CD4-positive, CD25-positive, alpha-beta regulatory T cell (primary cell): ENCODE measurements around the gene F2R. TPM values are rescaled to one million over a fixed set of nuclear protein-coding genes. Genes with fewer than 3 reads are reported as not detected.
A peak's percentile ranks its signal among the peaks of the same experiment; 100 is the strongest.
"Not testable (repeated sequence)": the region's sequence is repeated elsewhere in the genome, so short reads cannot be mapped to it uniquely, and the experiment has no call there.

Experiments
- ATAC-seq, 2 donors: fragments of 150-1000 bp; cut with Tn5 transposase; one replicate each; pipeline ENCODE4 v1.10.0; 2021; ENCODE audit warnings: low read depth in 2 of 2, moderate number of reproducible peaks in 2 of 2, moderate library complexity in 1 of 2
- DNase-seq, 3 donors: peaks; one replicate each; pipeline versions ENCODE4 v3.0.0 to v3.0.0-alpha.2; 2012 to 2022; ENCODE audit warnings: mixed read lengths in 1 of 3
- H3K27ac ChIP-seq: one replicate; pipeline ENCODE4 v1.7.0; 2013; ENCODE audit warnings: mild to moderate bottlenecking, low read length; ENCODE audit not compliant: insufficient read depth, poor library complexity, severe bottlenecking
- H3K27me3 ChIP-seq: one replicate; pipeline ENCODE4 v1.7.0; 2013; ENCODE audit warnings: low read length; ENCODE audit not compliant: control insufficient read depth, insufficient read depth
- H3K36me3 ChIP-seq: one replicate; pipeline ENCODE4 v1.7.0; 2013; ENCODE audit warnings: mild to moderate bottlenecking, low read length, moderate library complexity; ENCODE audit not compliant: control insufficient read depth, insufficient read depth
- H3K4me1 ChIP-seq: 2 replicates; pipeline ENCODE4 v1.7.0; 2013; ENCODE audit warnings: mild to moderate bottlenecking, low read length; ENCODE audit not compliant: insufficient read depth, control insufficient read depth, poor library complexity, severe bottlenecking
- H3K4me3 ChIP-seq: one replicate; pipeline ENCODE4 v1.7.0; 2013; ENCODE audit warnings: low read depth, mild to moderate bottlenecking, low read length, moderate library complexity
- H3K9me3 ChIP-seq, 2 experiments: 1 replicate in 1 of 2; 2 replicates in 1 of 2; pipeline ENCODE4 v1.7.0; 2013; ENCODE audit warnings: low read length in 2 of 2, mild to moderate bottlenecking in 1 of 2, moderate library complexity in 1 of 2; ENCODE audit not compliant: control insufficient read depth in 2 of 2
- H3K27ac Mint-ChIP-seq, 3 donors: one replicate each; pipeline ENCODE4 v1.8.0; 2020 to 2022; ENCODE audit warnings: mild to moderate bottlenecking in 3 of 3, mixed read lengths in 3 of 3, moderate library complexity in 2 of 3
- H3K27me3 Mint-ChIP-seq: one replicate; pipeline ENCODE4 v1.8.0; 2022; ENCODE audit warnings: mild to moderate bottlenecking, mixed read lengths
- H3K36me3 Mint-ChIP-seq: one replicate; pipeline ENCODE4 v1.8.0; 2020; ENCODE audit warnings: mixed read lengths
- H3K4me1 Mint-ChIP-seq, 4 donors: one replicate each; pipeline ENCODE4 v1.8.0; 2020 to 2022; ENCODE audit warnings: mixed read lengths in 4 of 4, mild to moderate bottlenecking in 1 of 4
- H3K4me3 Mint-ChIP-seq, 4 donors: one replicate each; pipeline ENCODE4 v1.8.0; 2020 to 2022; ENCODE audit warnings: mild to moderate bottlenecking in 4 of 4, mixed read lengths in 4 of 4, moderate library complexity in 3 of 4
- H3K9me3 Mint-ChIP-seq, 7 donors: one replicate each; pipeline ENCODE4 v1.8.0; 2020 to 2022; ENCODE audit warnings: mixed read lengths in 7 of 7, mild to moderate bottlenecking in 3 of 7, moderate library complexity in 2 of 7
- polyA plus RNA-seq, 4 donors: library from polyadenylated mRNA; unstranded; fragments of 300-500 nt; fragmentation: Illumina TruSeq; gene quantifications; one replicate each; pipeline ENCODE4 v1.2.3, GENCODE V29; 2021
- total RNA-seq: library from RNA; stranded (reverse); gene quantifications from one replicate; pipeline ENCODE4 v1.2.3, GENCODE V29; 2022

Gene F2R
- total and polyA plus RNA-seq, 5 donors from 2014 or later, result 2.1 to 6.8 (median 2.8) TPM

- peaks cover 0 to 10% (median 2%) of the 10 kb centered on the region in 7 donors for H3K9me3 Mint-ChIP-seq
- DNase-seq, result peak in 1 of 3 donors; percentile 63
- H3K36me3 Mint-ChIP-seq, result peaks cover 4% of the 10 kb centered on the region
- H3K4me3 ChIP-seq, result no peak overlapping the region
- no peaks in the 10 kb centered on the region for H3K36me3 ChIP-seq
- no peaks in the 10 kb centered on the region for H3K4me1 ChIP-seq
- peak overlapping the region in 1 of 3 donors; percentile 70 for H3K27ac Mint-ChIP-seq
- H3K27me3 Mint-ChIP-seq, result no peaks in the 10 kb centered on the region
- H3K9me3 ChIP-seq, result peaks cover 0 to 5% of the 10 kb centered on the region in 2 experiments
- ATAC-seq, result peak in 1 of 2 donors; percentile 55
- peaks cover 0 to 4% (median 0%) of the 10 kb centered on the region in 4 donors for H3K4me1 Mint-ChIP-seq
- no peak overlapping the region for H3K4me3 Mint-ChIP-seq
- H3K27ac ChIP-seq, result no peak overlapping the region
- no peaks in the 10 kb centered on the region for H3K27me3 ChIP-seq
These were observed 47.2 kb downstream of the F2R start for GRCh38 chr5:76763136-76763535.

DNA sequence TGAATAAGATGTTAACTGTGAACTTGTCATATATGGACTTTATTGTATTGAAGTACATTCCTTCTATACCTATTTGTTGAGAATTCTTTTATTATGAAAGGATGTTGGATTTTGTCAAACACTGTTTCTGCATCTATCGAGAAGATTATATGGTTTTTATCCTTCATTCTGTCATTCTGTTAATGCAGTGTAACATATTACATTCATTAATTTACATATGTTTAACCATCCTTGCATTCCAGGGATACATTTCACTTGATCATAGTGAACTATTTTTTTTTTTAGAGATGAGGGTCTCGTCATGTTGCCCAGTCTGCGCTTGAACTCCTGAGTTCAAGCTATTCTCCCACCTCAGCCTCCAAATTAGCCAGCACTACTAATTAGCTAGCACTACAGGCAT is 48.4 kb downstream of the F2R start:
- Mint-ChIP-seq H3K36me3 (peaks cover 4% of the 10 kb centered on the region), H3K27ac (no peak overlapping the region), H3K27me3 (no peaks in the 10 kb centered on the region), H3K4me3 (no peak overlapping the region), H3K9me3 (peaks cover 0 to 10% (median 2%) of the 10 kb centered on the region in 7 donors), H3K4me1 (peaks cover 0 to 4% (median 0%) of the 10 kb centered on the region in 4 donors)
- DNase-seq (no peak), ATAC-seq (no peak)
- H3K4me1 ChIP-seq, result no peaks in the 10 kb centered on the region
- no peaks in the 10 kb centered on the region for H3K27me3 ChIP-seq
- H3K36me3 ChIP-seq, result no peaks in the 10 kb centered on the region
- no peak overlapping the region for H3K4me3 ChIP-seq
- H3K9me3 ChIP-seq, result peaks cover 0 to 5% of the 10 kb centered on the region in 2 experiments
- H3K27ac ChIP-seq, result no peak overlapping the region

DNA sequence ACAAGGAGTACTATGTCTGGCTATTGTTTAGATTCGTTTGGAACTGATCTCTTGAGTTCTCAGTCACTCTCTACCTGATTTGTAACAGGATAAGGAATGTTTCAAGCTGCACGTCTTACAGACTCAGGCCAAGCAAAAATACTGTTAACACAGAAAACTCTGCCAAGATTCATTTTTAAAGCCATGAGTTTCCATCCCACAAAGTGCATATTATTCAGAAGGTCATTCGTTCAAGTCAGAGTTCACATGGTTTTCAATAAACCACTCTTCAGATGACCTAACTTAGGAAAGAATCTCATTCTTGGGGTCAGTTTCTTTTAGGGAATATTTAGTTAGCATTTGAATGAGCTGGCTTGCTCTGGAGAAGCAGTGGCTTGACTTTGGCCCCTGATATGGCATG is 49.3 kb downstream of the F2R start:
- ATAC-seq (no peak), DNase-seq (no peak)
- no peaks in the 10 kb centered on the region for H3K27me3 ChIP-seq
- no peak overlapping the region for H3K27ac ChIP-seq
- H3K4me1 ChIP-seq, result no peaks in the 10 kb centered on the region
- Mint-ChIP-seq H3K4me3 (no peak overlapping the region), H3K27me3 (no peaks in the 10 kb centered on the region), H3K9me3 (peaks cover 0 to 10% (median 2%) of the 10 kb centered on the region in 7 donors), H3K36me3 (peaks cover 4% of the 10 kb centered on the region), H3K27ac (no peak overlapping the region), H3K4me1 (peaks cover 0 to 4% (median 0%) of the 10 kb centered on the region in 4 donors)
- no peaks in the 10 kb centered on the region for H3K36me3 ChIP-seq
- no peak overlapping the region for H3K4me3 ChIP-seq
- H3K9me3 ChIP-seq, result peaks cover 0 to 5% of the 10 kb centered on the region in 2 experiments

DNA sequence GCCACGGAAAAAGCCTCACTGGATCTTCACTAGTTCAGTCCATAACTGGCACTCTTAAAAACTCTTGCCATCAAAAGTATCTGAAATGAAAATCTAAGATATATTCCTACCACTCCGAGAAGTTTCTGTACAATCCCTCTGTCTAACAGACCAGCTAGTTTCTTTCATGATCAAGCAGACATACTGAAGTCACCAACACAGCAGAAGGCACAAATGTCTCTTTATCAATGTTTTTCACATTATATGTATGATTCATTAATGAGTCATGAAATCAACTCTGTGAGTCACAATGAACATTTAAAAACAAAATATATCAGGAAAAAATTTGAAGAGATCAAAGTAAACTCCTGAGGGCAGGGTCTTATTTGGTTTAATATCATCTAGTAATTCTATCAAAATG is 50.8 kb downstream of the F2R start:
- Mint-ChIP-seq H3K4me3 (no peak overlapping the region), H3K36me3 (peaks cover 4% of the 10 kb centered on the region), H3K9me3 (peaks cover 0 to 10% (median 2%) of the 10 kb centered on the region in 7 donors), H3K27me3 (no peaks in the 10 kb centered on the region), H3K27ac (no peak overlapping the region), H3K4me1 (peaks cover 0 to 6% (median 2%) of the 10 kb centered on the region in 4 donors)
- H3K9me3 ChIP-seq, result peaks cover 0 to 5% of the 10 kb centered on the region in 2 experiments
- no peak overlapping the region for H3K27ac ChIP-seq
- H3K4me1 ChIP-seq, result no peaks in the 10 kb centered on the region
- H3K27me3 ChIP-seq, result no peaks in the 10 kb centered on the region
- no peaks in the 10 kb centered on the region for H3K36me3 ChIP-seq
- DNase-seq (no peak), ATAC-seq (no peak)
- no peak overlapping the region for H3K4me3 ChIP-seq

DNA sequence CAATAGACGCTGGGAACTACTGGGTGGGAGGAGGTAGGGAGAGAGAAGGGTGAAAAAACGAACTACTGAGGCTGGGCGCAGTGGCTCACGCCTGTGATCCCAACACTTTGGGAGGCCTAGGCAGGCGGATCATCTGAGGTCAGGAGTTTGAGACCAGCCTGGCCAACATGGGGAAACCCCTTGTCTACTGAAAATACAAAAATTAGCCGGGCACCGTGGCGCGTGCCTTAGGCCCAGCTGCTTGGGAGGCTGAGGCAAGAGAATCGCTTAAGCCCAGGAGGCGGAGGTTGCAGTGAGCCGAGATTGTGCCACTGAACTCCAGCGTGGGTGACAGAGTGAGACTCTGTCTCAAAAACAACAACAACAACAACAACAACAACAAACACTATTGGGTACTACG is 55.1 kb downstream of the F2R start:
- not testable (repeated sequence) for DNase-seq, H3K4me3 ChIP-seq, H3K36me3 ChIP-seq, H3K27ac ChIP-seq, H3K27ac Mint-ChIP-seq, H3K27me3 Mint-ChIP-seq, ATAC-seq, H3K4me1 ChIP-seq, H3K9me3 Mint-ChIP-seq, H3K9me3 ChIP-seq, H3K36me3 Mint-ChIP-seq, H3K27me3 ChIP-seq, H3K4me3 Mint-ChIP-seq
- H3K4me1 Mint-ChIP-seq, result peaks cover 3 to 11% (median 5%) of the 10 kb centered on the region in 4 donors

DNA sequence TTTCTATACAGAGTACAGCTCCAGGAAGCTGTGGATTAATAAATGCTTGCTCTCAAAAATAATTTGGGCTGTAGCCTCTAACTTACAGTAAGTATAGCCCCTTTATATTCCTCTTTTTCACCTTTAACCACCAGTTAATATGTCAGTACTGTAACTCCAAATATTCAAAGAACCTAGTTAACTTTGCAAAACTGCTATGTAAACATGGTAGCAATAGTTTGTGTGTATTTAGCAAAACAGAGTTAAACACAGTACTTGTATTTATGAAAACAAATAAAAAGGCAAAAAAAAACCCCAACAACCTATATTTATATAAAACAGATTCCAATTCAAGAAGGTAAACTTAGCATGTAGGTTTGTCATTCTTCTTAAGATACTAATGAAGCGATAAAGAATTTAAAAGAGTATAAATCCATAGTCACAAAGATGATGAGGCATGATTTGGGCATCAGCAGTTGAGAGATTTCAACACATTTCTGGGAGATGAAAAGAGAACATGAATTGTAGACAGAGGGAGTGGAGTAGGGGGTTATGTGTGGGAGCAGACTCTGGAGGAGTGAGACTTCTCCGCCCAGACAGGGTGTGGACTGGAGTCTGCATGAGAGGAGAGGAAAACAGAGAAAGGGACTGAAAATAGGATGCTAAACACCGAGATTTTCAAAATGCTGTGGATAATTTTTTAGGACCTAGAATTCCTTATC is 55.9 kb downstream of the F2R start:
- H3K9me3 ChIP-seq, result no peaks in the 10 kb centered on the region
- no peak overlapping the region for H3K27ac ChIP-seq
- no peaks in the 10 kb centered on the region for H3K36me3 ChIP-seq
- H3K27ac Mint-ChIP-seq, result peak overlapping the region in 2 of 3 donors; percentile 10 to 33
- no peaks in the 10 kb centered on the region for H3K36me3 Mint-ChIP-seq
- H3K4me3 ChIP-seq, result no peak overlapping the region
- peaks cover 4% of the 10 kb centered on the region for H3K4me1 ChIP-seq
- ATAC-seq, result no peak
- DNase-seq, result no peak
- H3K27me3 ChIP-seq, result no peaks in the 10 kb centered on the region
- no peaks in the 10 kb centered on the region for H3K27me3 Mint-ChIP-seq
- H3K9me3 Mint-ChIP-seq, result no peaks in the 10 kb centered on the region
- peaks cover under 1 to 11% (median 4%) of the 10 kb centered on the region in 4 donors for H3K4me1 Mint-ChIP-seq
- no peak overlapping the region for H3K4me3 Mint-ChIP-seq

- peaks cover 4% of the 10 kb centered on the region for H3K4me1 ChIP-seq
- H3K27ac Mint-ChIP-seq, result no peak overlapping the region
- peaks cover 0 to 7% (median 4%) of the 10 kb centered on the region in 4 donors for H3K4me1 Mint-ChIP-seq
- no peaks in the 10 kb centered on the region for H3K27me3 ChIP-seq
- no peaks in the 10 kb centered on the region for H3K9me3 Mint-ChIP-seq
- H3K4me3 ChIP-seq, result no peak overlapping the region
- H3K27me3 Mint-ChIP-seq, result no peaks in the 10 kb centered on the region
- no peaks in the 10 kb centered on the region for H3K36me3 Mint-ChIP-seq
- DNase-seq (no peak), ATAC-seq (no peak)
- no peaks in the 10 kb centered on the region for H3K9me3 ChIP-seq
- H3K27ac ChIP-seq, result no peak overlapping the region
- no peaks in the 10 kb centered on the region for H3K36me3 ChIP-seq
- no peak overlapping the region for H3K4me3 Mint-ChIP-seq
These were observed 60.0 kb downstream of the F2R start for GRCh38 chr5:76775921-76776320.

DNA sequence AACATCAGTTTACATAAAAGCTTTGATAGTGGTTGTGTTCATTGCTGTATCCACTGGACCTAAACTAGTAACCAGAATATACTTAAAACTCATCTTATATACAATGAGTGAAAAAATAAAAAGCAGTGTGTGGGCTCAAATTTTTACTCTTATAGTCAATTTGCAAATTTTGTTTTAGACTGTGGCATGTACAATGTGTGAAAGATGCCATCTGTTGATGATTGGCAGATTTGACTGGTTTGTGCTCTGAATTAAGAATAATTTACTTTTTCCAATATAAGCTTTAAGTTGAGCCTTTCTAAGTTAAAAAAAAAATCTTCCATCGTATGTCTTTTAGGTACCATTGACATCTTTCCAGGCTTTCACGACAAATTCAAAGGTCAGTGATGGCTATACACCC is 60.5 kb downstream of the F2R start:
- Histone ChIP-seq H3K27me3 (no peaks in the 10 kb centered on the region), H3K27ac (no peak overlapping the region), H3K4me3 (no peak overlapping the region), H3K36me3 (no peaks in the 10 kb centered on the region), H3K4me1 (peaks cover 4% of the 10 kb centered on the region), H3K9me3 (no peaks in the 10 kb centered on the region)
- Mint-ChIP-seq H3K4me1 (peaks cover 0 to 7% (median 4%) of the 10 kb centered on the region in 4 donors), H3K9me3 (no peaks in the 10 kb centered on the region), H3K4me3 (no peak overlapping the region), H3K27me3 (no peaks in the 10 kb centered on the region), H3K36me3 (no peaks in the 10 kb centered on the region), H3K27ac (no peak overlapping the region)
- DNase-seq (no peak), ATAC-seq (no peak)
